SK-N-SH (cell line): ENCODE measurements around the gene TSGA10.
"Not testable (repeated sequence)": the region's sequence is repeated elsewhere in the genome, so short reads cannot be mapped to it uniquely, and the experiment has no call there.

Source experiments
- NFIC ChIP-seq: IDR thresholded peaks from 2 replicates; pipeline ENCODE4 v1.4.0; 2012; ENCODE audit warnings: borderline replicate concordance
- YY1 ChIP-seq: IDR thresholded peaks from 2 replicates; pipeline ENCODE4 v1.4.0; 2012; ENCODE audit warnings: low read depth, mild to moderate bottlenecking

DNA sequence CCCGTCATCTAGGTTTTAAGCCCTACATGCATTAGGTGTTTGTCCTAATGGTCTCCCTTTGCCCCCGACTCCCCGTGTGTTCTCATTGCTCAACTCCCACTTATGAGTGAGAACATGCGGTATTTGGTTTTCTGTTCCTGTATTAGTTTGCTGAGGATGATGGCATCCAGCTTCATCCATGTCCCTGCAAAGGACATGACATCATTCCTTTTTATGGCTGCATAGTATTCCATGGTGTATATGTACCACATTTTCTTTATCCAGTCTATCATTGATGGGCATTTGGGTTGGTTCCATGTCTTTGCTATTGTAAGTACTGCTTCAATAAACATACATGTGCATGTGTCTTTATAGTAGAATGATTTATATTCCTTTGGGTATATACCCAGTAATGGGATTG, 37.6 kb upstream of the TSGA10 start:
- not testable (repeated sequence) for TF ChIP-seq NFIC, YY1
